NCI-H446 (cell line): ENCODE results near the gene OTOR.
A peak's percentile ranks its signal among the peaks of the same experiment; 100 is the strongest.

Experiments used
- DNase-seq, 2 experiments: peaks; one replicate each; lab custom pipeline; 2025; lab: John Stamatoyannopoulos, UW

The OTOR gene

GRCh38 chr20:16749573-16749972 lies 1.4 kb downstream of the OTOR start:
- DNase-seq, result no peak

GRCh38 chr20:16752082-16752481 lies 3.9 kb downstream of the OTOR start:
- DNase-seq, result no peak

- DNase-seq, result no peak
These were observed 4.7 kb downstream of the OTOR start for GRCh38 chr20:16752901-16753300.

- DNase-seq, result no peak
These were observed 10.5 kb downstream of the OTOR start for GRCh38 chr20:16758454-16759180.

- no peak for DNase-seq
These were observed 11.0 kb downstream of the OTOR start for GRCh38 chr20:16759181-16759563.

GRCh38 chr20:16760431-16761304 lies 12.5 kb downstream of the OTOR start:
- DNase-seq, result no peak

GRCh38 chr20:16761305-16761829 lies 13.2 kb downstream of the OTOR start:
- DNase-seq, result peak; percentile 72 to 86

- DNase-seq, result no peak
These were observed 16.4 kb downstream of the OTOR start for GRCh38 chr20:16764560-16764959.

GRCh38 chr20:16771213-16771612 lies 23.1 kb downstream of the OTOR start:
- no peak for DNase-seq

GRCh38 chr20:16775961-16776360 lies 27.8 kb downstream of the OTOR start:
- DNase-seq, result no peak

- peak in 1 of 2 experiments; percentile 37 for DNase-seq
These were observed 29.0 kb downstream of the OTOR start for GRCh38 chr20:16777126-16777525.

GRCh38 chr20:16778159-16778558 lies 30.0 kb downstream of the OTOR start:
- no peak for DNase-seq

GRCh38 chr20:16781496-16781895 lies 33.3 kb downstream of the OTOR start:
- DNase-seq, result no peak

GRCh38 chr20:16785226-16785625 lies 37.1 kb downstream of the OTOR start:
- DNase-seq, result no peak
